Trophoblast cell (in vitro differentiated cells and primary cell): ENCODE results near the gene GET4.
A peak's percentile ranks its signal among the peaks of the same experiment; 100 is the strongest.

Source experiments
- DNase-seq, 2 donors: peaks; one replicate each; pipeline ENCODE4 v3.0.0-alpha.2; 2016
- H2AFZ ChIP-seq: 2 replicates; pipeline ENCODE4 v1.6.1; 2013; ENCODE audit warnings: low read length, moderate library complexity, mild to moderate bottlenecking; ENCODE audit not compliant: insufficient read depth, poor library complexity
- H2AK5ac ChIP-seq: 2 replicates; pipeline ENCODE4 v1.6.1; 2013; ENCODE audit warnings: mild to moderate bottlenecking, low read length
- H2BK120ac ChIP-seq: 2 replicates; pipeline ENCODE4 v1.6.1; 2013; ENCODE audit warnings: low read length, mild to moderate bottlenecking, moderate library complexity; ENCODE audit not compliant: insufficient read depth, poor library complexity
- H2BK12ac ChIP-seq: 2 replicates; pipeline ENCODE4 v1.6.1; 2013; ENCODE audit warnings: mild to moderate bottlenecking, low read length, moderate library complexity
- H2BK5ac ChIP-seq: 2 replicates; pipeline ENCODE4 v1.6.1; 2013; ENCODE audit warnings: low read length, low read depth, moderate library complexity, mild to moderate bottlenecking; ENCODE audit not compliant: poor library complexity
- H3K14ac ChIP-seq: 2 replicates; pipeline ENCODE4 v1.6.1; 2013; ENCODE audit warnings: mild to moderate bottlenecking, low read length
- H3K18ac ChIP-seq: 2 replicates; pipeline ENCODE4 v1.6.1; 2013; ENCODE audit warnings: mild to moderate bottlenecking, low read length
- H3K23ac ChIP-seq: 2 replicates; pipeline ENCODE4 v1.6.1; 2013; ENCODE audit warnings: low read length
- H3K27ac ChIP-seq: 2 replicates; pipeline ENCODE4 v1.5.1; 2013; ENCODE audit warnings: low read depth, mild to moderate bottlenecking, inconsistent platforms, low read length, moderate library complexity
- H3K27me3 ChIP-seq: 2 replicates; pipeline ENCODE4 v1.6.1; 2013; ENCODE audit warnings: inconsistent platforms, mild to moderate bottlenecking, low read length, moderate library complexity; ENCODE audit not compliant: insufficient read depth
- H3K36me3 ChIP-seq, 2 experiments: 1 replicate in 1 of 2; 2 replicates in 1 of 2; pipeline ENCODE4 v1.6.1; 2013; ENCODE audit warnings: low read length in 2 of 2, mild to moderate bottlenecking in 2 of 2, moderate library complexity in 1 of 2; ENCODE audit not compliant: insufficient read depth in 2 of 2, control insufficient read depth in 1 of 2
- H3K4ac ChIP-seq: 2 replicates; pipeline ENCODE4 v1.6.1; 2013; ENCODE audit warnings: low read depth, mild to moderate bottlenecking, low read length, moderate library complexity
- H3K4me1 ChIP-seq, 2 experiments: 1 replicate in 1 of 2; 2 replicates in 1 of 2; pipeline ENCODE4 v1.6.1; 2013; ENCODE audit warnings: low read length in 2 of 2, mild to moderate bottlenecking in 2 of 2, moderate library complexity in 1 of 2; ENCODE audit not compliant: insufficient read depth in 2 of 2, control insufficient read depth in 1 of 2
- H3K4me2 ChIP-seq: 2 replicates; pipeline ENCODE4 v1.6.1; 2013; ENCODE audit warnings: inconsistent platforms, mild to moderate bottlenecking, low read length, moderate library complexity
- H3K4me3 ChIP-seq: 2 replicates; pipeline ENCODE4 v1.5.1; 2013; ENCODE audit warnings: mild to moderate bottlenecking, low read depth, low read length, inconsistent platforms
- H3K79me1 ChIP-seq: one replicate; pipeline ENCODE4 v1.6.1; 2013; ENCODE audit warnings: low read length
- H3K79me2 ChIP-seq: 2 replicates; pipeline ENCODE4 v1.6.1; 2013; ENCODE audit warnings: low read length, mild to moderate bottlenecking; ENCODE audit not compliant: control insufficient read depth, insufficient read depth, poor library complexity
- H3K9ac ChIP-seq: 2 replicates; pipeline ENCODE4 v1.6.1; 2013; ENCODE audit warnings: mild to moderate bottlenecking, low read length
- H3K9me3 ChIP-seq: 2 replicates; pipeline ENCODE4 v1.6.1; 2013; ENCODE audit warnings: low read depth, mild to moderate bottlenecking, control low read depth, inconsistent platforms, low read length; ENCODE audit not compliant: insufficient read depth
- H4K12ac ChIP-seq: 2 replicates; pipeline ENCODE4 v1.6.1; 2013; ENCODE audit warnings: low read depth, mild to moderate bottlenecking, low read length, moderate library complexity
- H4K8ac ChIP-seq: 2 replicates; pipeline ENCODE4 v1.6.1; 2013; ENCODE audit warnings: low read depth, mild to moderate bottlenecking, low read length, moderate library complexity
- H4K91ac ChIP-seq: one replicate; pipeline ENCODE4 v1.6.1; 2013; ENCODE audit warnings: low read depth, mild to moderate bottlenecking, low read length, moderate library complexity
- WGBS: extraction: QIAGEN DNeasy Blood & Tissue Kit; methylation state at CpG from one replicate; pipeline ENCODE4 v1.1.7; 2013; ENCODE audit warnings: missing lambda C conversion rate; ENCODE audit not compliant: insufficient read length, insufficient coverage; ENCODE audit errors: extremely low coverage; 5-methylcytosine and 5-hydroxymethylcytosine counted together

GET4 gene

GRCh38 chr7:879093-879492, 2.7 kb downstream of the GET4 start:
- Histone ChIP-seq H3K27ac (no peak overlapping the region), H4K8ac (no peak overlapping the region), H3K79me2 (peaks cover 45% of the 10 kb centered on the region), H3K4me3 (no peak overlapping the region), H3K4ac (peak overlapping the region; percentile 65), H3K14ac (no peak overlapping the region), H4K12ac (peak overlapping the region; percentile 2), H3K9ac (peak overlapping the region; percentile 43), H3K27me3 (no peaks in the 10 kb centered on the region), H2BK12ac (no peak overlapping the region), H2AFZ (no peak overlapping the region), H2AK5ac (no peak overlapping the region), H4K91ac (no peak overlapping the region), H2BK5ac (no peak overlapping the region), H3K18ac (no peak overlapping the region), H3K79me1 (peaks cover 9% of the 10 kb centered on the region), H3K9me3 (no peaks in the 10 kb centered on the region), H2BK120ac (no peak overlapping the region), H3K4me2 (no peak overlapping the region), H3K23ac (no peak overlapping the region), H3K36me3 (peaks cover 12 to 17% of the 10 kb centered on the region in 2 experiments), H3K4me1 (peaks cover 0 to 5% of the 10 kb centered on the region in 2 experiments)
- no CpG with 5 or more reads among the region's 15 CpGs for WGBS
- no peak for DNase-seq

GRCh38 chr7:879706-880105, 3.4 kb downstream of the GET4 start:
- H3K18ac ChIP-seq = no peak overlapping the region

GRCh38 chr7:880450-880849, 4.1 kb downstream of the GET4 start:
- no peak overlapping the region for H2AK5ac ChIP-seq
- no CpG with 5 or more reads among the region's 15 CpGs for WGBS
- no peak overlapping the region for H2BK12ac ChIP-seq
- H3K9ac ChIP-seq = peak overlapping the region; percentile 17
- H3K27ac ChIP-seq = no peak overlapping the region
- H3K79me2 ChIP-seq = peaks cover 55% of the 10 kb centered on the region
- H3K36me3 ChIP-seq = peaks cover 15 to 18% of the 10 kb centered on the region in 2 experiments
- no peak overlapping the region for H4K91ac ChIP-seq
- no peak overlapping the region for H3K18ac ChIP-seq
- H4K8ac ChIP-seq = no peak overlapping the region
- H3K4me3 ChIP-seq = no peak overlapping the region
- no peak overlapping the region for H2AFZ ChIP-seq
- H3K9me3 ChIP-seq = no peaks in the 10 kb centered on the region
- H3K4ac ChIP-seq = peak overlapping the region; percentile 86
- H3K27me3 ChIP-seq = no peaks in the 10 kb centered on the region
- peaks cover 9% of the 10 kb centered on the region for H3K79me1 ChIP-seq
- peaks cover 2 to 5% of the 10 kb centered on the region in 2 experiments for H3K4me1 ChIP-seq
- H3K14ac ChIP-seq = no peak overlapping the region
- H2BK120ac ChIP-seq = no peak overlapping the region
- no peak overlapping the region for H4K12ac ChIP-seq
- DNase-seq = no peak
- no peak overlapping the region for H3K23ac ChIP-seq
- H3K4me2 ChIP-seq = no peak overlapping the region
- no peak overlapping the region for H2BK5ac ChIP-seq

More at GRCh38 chr7:879706-880105, 3.4 kb downstream of the GET4 start:
- Histone ChIP-seq H2BK12ac (no peak overlapping the region), H3K36me3 (peaks cover 14 to 17% of the 10 kb centered on the region in 2 experiments), H3K4me1 (peaks cover 2 to 5% of the 10 kb centered on the region in 2 experiments), H3K9me3 (no peaks in the 10 kb centered on the region), H3K4me2 (no peak overlapping the region), H2AK5ac (no peak overlapping the region), H3K9ac (no peak overlapping the region), H2BK5ac (no peak overlapping the region), H3K4me3 (no peak overlapping the region), H3K14ac (no peak overlapping the region), H4K8ac (no peak overlapping the region), H3K23ac (no peak overlapping the region), H3K27me3 (no peaks in the 10 kb centered on the region), H3K4ac (peak overlapping the region; percentile 96), H3K27ac (no peak overlapping the region), H2BK120ac (no peak overlapping the region), H2AFZ (no peak overlapping the region), H3K79me1 (peaks cover 9% of the 10 kb centered on the region), H3K79me2 (peaks cover 51% of the 10 kb centered on the region), H4K91ac (no peak overlapping the region), H4K12ac (no peak overlapping the region)
- no peak for DNase-seq
- no CpG with 5 or more reads among the region's 14 CpGs for WGBS

GRCh38 chr7:881441-882234, 5.3 kb downstream of the GET4 start:
- no peak overlapping the region for H2AK5ac ChIP-seq
- no peak overlapping the region for H2BK120ac ChIP-seq
- peaks cover 4% of the 10 kb centered on the region for H3K79me1 ChIP-seq
- no peak overlapping the region for H4K12ac ChIP-seq
- no peak overlapping the region for H2AFZ ChIP-seq
- no peak overlapping the region for H2BK12ac ChIP-seq
- no peak for DNase-seq
- H4K8ac ChIP-seq = no peak overlapping the region
- no peak overlapping the region for H2BK5ac ChIP-seq
- peaks cover 24 to 27% of the 10 kb centered on the region in 2 experiments for H3K36me3 ChIP-seq
- no peaks in the 10 kb centered on the region for H3K9me3 ChIP-seq
- peak overlapping the region; percentile 99 for H3K4ac ChIP-seq
- no peak overlapping the region for H3K4me3 ChIP-seq
- H3K27me3 ChIP-seq = no peaks in the 10 kb centered on the region
- H3K27ac ChIP-seq = no peak overlapping the region
- H3K14ac ChIP-seq = no peak overlapping the region
- no peak overlapping the region for H4K91ac ChIP-seq
- no peak overlapping the region for H3K18ac ChIP-seq
- H3K4me1 ChIP-seq = peaks cover 2 to 5% of the 10 kb centered on the region in 2 experiments
- peaks cover 59% of the 10 kb centered on the region for H3K79me2 ChIP-seq
- H3K9ac ChIP-seq = no peak overlapping the region
- H3K4me2 ChIP-seq = no peak overlapping the region
- H3K23ac ChIP-seq = no peak overlapping the region
- WGBS = no CpG with 5 or more reads among the region's 20 CpGs
